OCI-LY7 (cell line): ENCODE measurements around the gene GAPDHS. TPM values are rescaled to one million over a fixed set of nuclear protein-coding genes. Genes with fewer than 3 reads are reported as not detected.

ENCODE experiments used
- BruUV-seq: library from RNA; stranded (reverse); fragments of 400-500 nt; replicated peaks from 2 replicates; lab custom pipeline; 2021; lab: Mats Ljungman, UMichigan
- CTCF ChIA-PET: fragments of 300-600 bp; sonication (Branson Sonifier 250); formaldehyde crosslinking; loops from one replicate; lab custom pipeline; 2022; ENCODE audit warnings: antibody characterized with exemption; ENCODE audit not compliant: unreplicated experiment; lab: Charles Lee
- POLR2A ChIA-PET: fragments of 300-600 bp; sonication (Branson Sonifier 250); formaldehyde crosslinking; loops from one replicate; lab custom pipeline; 2022; ENCODE audit warnings: antibody characterized with exemption; lab: Charles Lee
- DNase-seq: peaks from one replicate; pipeline ENCODE4 v3.0.0-alpha.2; 2015; ENCODE audit warnings: low spot score
- H2AFZ ChIP-seq: fragments of 200-600 bp; sonication (generic), shearing (Covaris generic); 2 replicates; pipeline ENCODE4 v1.6.1; 2014; ENCODE audit warnings: mild to moderate bottlenecking, antibody characterized with exemption, low read length, moderate library complexity
- H3K27ac ChIP-seq: fragments of 200-600 bp; sonication (generic); 2 replicates; pipeline ENCODE4 v1.5.1; 2014; ENCODE audit warnings: mixed run types, low read depth, mild to moderate bottlenecking, moderate library complexity, low read length, inconsistent platforms; ENCODE audit not compliant: poor library complexity, severe bottlenecking
- H3K36me3 ChIP-seq: fragments of 200-600 bp; sonication (generic); 2 replicates; pipeline ENCODE4 v1.6.1; 2014; ENCODE audit warnings: mild to moderate bottlenecking, antibody characterized with exemption, low read length, moderate library complexity, mixed read lengths; ENCODE audit not compliant: insufficient read depth
- H3K4me1 ChIP-seq: fragments of 200-600 bp; sonication (generic); 2 replicates; pipeline ENCODE4 v1.5.1; 2014; ENCODE audit warnings: mild to moderate bottlenecking, low read length; ENCODE audit not compliant: insufficient read depth, poor library complexity, severe bottlenecking
- H3K4me2 ChIP-seq: fragments of 200-600 bp; sonication (generic); 2 replicates; pipeline ENCODE4 v1.6.1; 2014; ENCODE audit warnings: mild to moderate bottlenecking, low read length
- H3K4me3 ChIP-seq: fragments of 200-600 bp; sonication (generic); 2 replicates; pipeline ENCODE4 v1.5.1; 2014; ENCODE audit warnings: mild to moderate bottlenecking, low read depth, low read length; ENCODE audit not compliant: poor library complexity, severe bottlenecking
- H3K79me2 ChIP-seq: fragments of 200-600 bp; sonication (generic); 2 replicates; pipeline ENCODE4 v1.6.1; 2016; ENCODE audit warnings: low read depth, mild to moderate bottlenecking, low read length, moderate library complexity, mixed read lengths; ENCODE audit not compliant: insufficient read depth
- H3K9me2 ChIP-seq: fragments of 200-600 bp; sonication (generic); 2 replicates; pipeline ENCODE4 v1.6.1; 2016; ENCODE audit warnings: mild to moderate bottlenecking, low read length, mixed read lengths; ENCODE audit not compliant: insufficient read depth
- H3K9me3 ChIP-seq: fragments of 200-600 bp; sonication (generic); 2 replicates; pipeline ENCODE4 v1.6.1; 2014; ENCODE audit warnings: mild to moderate bottlenecking, mixed run types, low read length, mixed read lengths
- H4K20me1 ChIP-seq: fragments of 200-600 bp; sonication (generic); 2 replicates; pipeline ENCODE4 v1.6.1; 2014; ENCODE audit warnings: mild to moderate bottlenecking, antibody characterized with exemption, low read length, moderate library complexity, mixed read lengths; ENCODE audit not compliant: insufficient read depth
- CTCF ChIP-seq: fragments of 200-600 bp; sonication (generic); conservative IDR thresholded peaks from 2 replicates; pipeline ENCODE4 v1.5.1; 2014; ENCODE audit warnings: mild to moderate bottlenecking, antibody characterized with exemption, low read length, moderate library complexity, mixed read lengths
- EZH2phosphoT487 ChIP-seq: fragments of 200-600 bp; sonication (generic); IDR thresholded peaks from 2 replicates; pipeline ENCODE4 v1.6.1; 2018; ENCODE audit warnings: low read depth, borderline replicate concordance, mild to moderate bottlenecking, mixed run types, antibody characterized with exemption, low read length, moderate library complexity, mixed read lengths
- intact Hi-C: fragments of 100-400 bp; cut with micrococcal nuclease; formaldehyde crosslinking; loops from one replicate; pipeline ENCODE4 v1.10.0; 2022; ENCODE audit not compliant: unreplicated experiment
- total RNA-seq, 2 experiments: library from RNA; depleted of rRNA in 1 of 2; stranded (reverse); fragments of >200 nt in 1 of 2; shearing (Covaris generic) in 1 of 2; gene quantifications; 2 replicates each; pipeline ENCODE4 v1.2.3, GENCODE V29; 2014 to 2022

The GAPDHS gene
- total RNA-seq, 2 experiments from 2014 or later, result not detected

GRCh38 chr19:35549174-35549788 lies 16.0 kb downstream of the GAPDHS start:
- CTCF ChIA-PET, result no interaction called here
- intact Hi-C loops, result loop anchor here (1.0 to 5.0 kb wide), 3 partner anchors 43 to 143 kb away; partner anchors contain the start of gene COX6B1
- Histone ChIP-seq H2AFZ (no peak overlapping the region), H3K4me1 (peaks cover 13% of the 10 kb centered on the region), H3K27ac (no peak overlapping the region), H3K4me3 (no peak overlapping the region), H3K4me2 (no peak overlapping the region), H3K9me2 (no peaks in the 10 kb centered on the region), H4K20me1 (no peaks in the 10 kb centered on the region), H3K36me3 (no peaks in the 10 kb centered on the region; the same call in 1 of the 2 replicates), H3K9me3 (no peaks in the 10 kb centered on the region), H3K79me2 (peaks cover 13% of the 10 kb centered on the region; the same call in 1 of the 2 replicates)
- POLR2A ChIA-PET, result no interaction called here
- DNase-seq, result peak; percentile 82
- BruUV-seq, result no TSS peak
- TF ChIP-seq CTCF (peak; percentile 90), EZH2phosphoT487 (no peak)

GRCh38 chr19:35549879-35550523 lies 16.7 kb downstream of the GAPDHS start:
- H3K4me1 ChIP-seq, result peaks cover 9% of the 10 kb centered on the region
- no peaks in the 10 kb centered on the region for H4K20me1 ChIP-seq
- H3K79me2 ChIP-seq, result peaks cover 6% of the 10 kb centered on the region; the same call in 1 of the 2 replicates
- ChIA-PET CTCF (no interaction called here), POLR2A (no interaction called here)
- no peaks in the 10 kb centered on the region for H3K9me3 ChIP-seq
- TF ChIP-seq EZH2phosphoT487, result no peak
- TF ChIP-seq CTCF, result no peak
- no peak for DNase-seq
- no peak overlapping the region for H3K4me3 ChIP-seq
- no peak overlapping the region for H3K27ac ChIP-seq
- no peaks in the 10 kb centered on the region for H3K9me2 ChIP-seq
- no peak overlapping the region for H3K4me2 ChIP-seq
- intact Hi-C loops, result loop anchor here (1.0 to 5.0 kb wide), 3 partner anchors 42 to 142 kb away; partner anchors contain the start of gene COX6B1
- no peaks in the 10 kb centered on the region; the same call in 1 of the 2 replicates for H3K36me3 ChIP-seq
- H2AFZ ChIP-seq, result no peak overlapping the region
- BruUV-seq, result no TSS peak
